Measurements from ENCODE around the gene RXRA. TPM values are rescaled to one million over a fixed set of nuclear protein-coding genes. Genes with fewer than 3 reads are reported as not detected.

Gene RXRA
- total and polyA plus RNA-seq, 5 donors from 2014 or later = 0.29 to 13.6 (median 1.4) TPM

DNA sequence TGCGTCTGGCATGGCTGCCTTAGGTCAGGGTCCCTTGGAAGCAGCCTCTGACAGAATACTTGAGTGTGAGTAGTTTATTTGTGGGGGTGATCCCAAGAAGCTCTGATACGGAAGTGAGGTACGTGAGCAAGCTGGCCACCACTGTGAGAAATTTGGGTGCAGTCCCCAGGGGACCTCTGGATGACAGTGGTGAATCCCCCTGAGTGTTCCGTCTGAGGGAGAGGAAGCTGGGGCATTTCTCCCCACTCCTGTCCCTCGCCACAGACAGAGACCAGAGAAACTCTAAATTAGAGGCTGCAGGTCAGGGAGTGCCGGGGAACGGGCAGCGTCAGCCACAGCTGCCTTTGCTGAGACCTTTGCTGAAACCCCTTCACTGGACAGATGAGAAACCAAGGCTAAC lies 159.4 kb downstream of the RXRA start:
- no peak overlapping the region for H3K27ac ChIP-seq (ENCODE audit: insufficient read depth, low read length, poor library complexity, severe bottlenecking)
- Mint-ChIP-seq H3K4me3 (no peak overlapping the region), H3K27ac (no peak overlapping the region), H3K27me3 (peaks cover 11% of the 10 kb centered on the region), H3K36me3 (no peaks in the 10 kb centered on the region), H3K4me1 (no peaks in the 10 kb centered on the region), H3K9me3 (no peaks in the 10 kb centered on the region)
- ATAC-seq (ENCODE audit: low read depth in 2 of 2) (no peak), DNase-seq (no peak)
- H3K9me3 ChIP-seq (ENCODE audit: control insufficient read depth in 2 of 2, low read length in 2 of 2) = no peaks in the 10 kb centered on the region
- no peaks in the 10 kb centered on the region for H3K4me1 ChIP-seq (ENCODE audit: control insufficient read depth, insufficient read depth, low read length, poor library complexity, severe bottlenecking)
- no peaks in the 10 kb centered on the region for H3K27me3 ChIP-seq (ENCODE audit: control insufficient read depth, insufficient read depth, low read length)
- no peaks in the 10 kb centered on the region for H3K36me3 ChIP-seq (ENCODE audit: control insufficient read depth, insufficient read depth, low read length)
- H3K4me3 ChIP-seq (ENCODE audit: low read depth, low read length) = no peak overlapping the region

DNA sequence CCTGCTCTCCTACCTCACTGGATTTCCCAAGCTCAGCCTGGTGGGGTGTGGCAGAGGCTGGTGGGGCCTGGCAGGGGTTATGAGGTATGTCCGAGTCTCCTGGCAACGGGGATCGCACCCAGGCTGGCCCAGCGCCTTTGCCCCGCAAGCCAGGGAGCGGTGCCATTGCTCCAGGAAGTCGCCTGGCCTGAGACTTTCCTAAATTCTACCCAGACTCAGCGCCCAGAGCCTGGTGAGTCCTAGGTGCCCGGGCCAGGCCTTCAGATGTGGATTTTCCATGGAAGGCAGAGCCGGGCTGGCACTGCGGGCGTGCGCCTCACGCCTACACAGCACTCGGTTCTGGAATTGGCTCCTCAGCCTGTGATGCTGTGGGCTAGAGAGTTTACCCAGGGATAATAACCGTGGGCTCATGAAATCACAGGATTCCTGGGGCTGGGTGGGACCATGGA lies 159.9 kb downstream of the RXRA start:
- H3K4me1 ChIP-seq (ENCODE audit: control insufficient read depth, insufficient read depth, low read length, poor library complexity, severe bottlenecking) = no peaks in the 10 kb centered on the region
- no peaks in the 10 kb centered on the region for H3K27me3 ChIP-seq (ENCODE audit: control insufficient read depth, insufficient read depth, low read length)
- DNase-seq (no peak), ATAC-seq (ENCODE audit: low read depth in 2 of 2) (no peak)
- no peaks in the 10 kb centered on the region for H3K9me3 ChIP-seq (ENCODE audit: control insufficient read depth in 2 of 2, low read length in 2 of 2)
- H3K9me3 Mint-ChIP-seq = no peaks in the 10 kb centered on the region
- H3K27ac Mint-ChIP-seq = no peak overlapping the region
- no peaks in the 10 kb centered on the region for H3K4me1 Mint-ChIP-seq
- no peak overlapping the region for H3K27ac ChIP-seq (ENCODE audit: insufficient read depth, low read length, poor library complexity, severe bottlenecking)
- H3K4me3 ChIP-seq (ENCODE audit: low read depth, low read length) = no peak overlapping the region
- H3K27me3 Mint-ChIP-seq = peaks cover 11% of the 10 kb centered on the region
- no peaks in the 10 kb centered on the region for H3K36me3 Mint-ChIP-seq
- no peaks in the 10 kb centered on the region for H3K36me3 ChIP-seq (ENCODE audit: control insufficient read depth, insufficient read depth, low read length)
- no peak overlapping the region for H3K4me3 Mint-ChIP-seq

DNA sequence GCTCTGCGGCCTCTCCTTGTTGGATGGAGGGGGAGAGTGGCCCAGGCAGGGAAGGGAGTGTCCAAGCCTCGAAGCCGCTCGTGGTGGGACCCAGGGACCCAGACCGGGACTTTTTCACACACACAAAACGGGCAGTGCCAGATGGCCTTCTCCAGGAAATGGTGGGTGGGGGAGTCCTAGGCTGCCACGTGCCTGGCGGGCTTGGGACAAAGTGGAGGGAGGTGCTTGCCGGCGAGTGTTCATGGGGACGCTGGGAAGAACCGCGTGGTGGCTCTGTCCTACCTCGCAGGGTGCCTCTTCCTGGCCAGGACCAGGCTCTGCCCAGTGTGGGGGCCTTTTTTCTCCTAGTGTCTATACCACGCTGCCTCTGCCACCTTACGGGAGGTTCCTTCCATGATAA lies 160.3 kb downstream of the RXRA start:
- Mint-ChIP-seq H3K27ac (no peak overlapping the region), H3K27me3 (peaks cover 11% of the 10 kb centered on the region)

More for the DNA sequence above, 160.3 kb downstream of the RXRA start:
- Histone ChIP-seq H3K4me1 (ENCODE audit: control insufficient read depth, insufficient read depth, low read length, poor library complexity, severe bottlenecking) (no peaks in the 10 kb centered on the region), H3K9me3 (ENCODE audit: control insufficient read depth in 2 of 2, low read length in 2 of 2) (no peaks in the 10 kb centered on the region), H3K27me3 (ENCODE audit: control insufficient read depth, insufficient read depth, low read length) (no peaks in the 10 kb centered on the region), H3K4me3 (ENCODE audit: low read depth, low read length) (no peak overlapping the region), H3K36me3 (ENCODE audit: control insufficient read depth, insufficient read depth, low read length) (no peaks in the 10 kb centered on the region), H3K27ac (ENCODE audit: insufficient read depth, low read length, poor library complexity, severe bottlenecking) (no peak overlapping the region)
- Mint-ChIP-seq H3K4me1 (no peaks in the 10 kb centered on the region), H3K36me3 (no peaks in the 10 kb centered on the region), H3K4me3 (no peak overlapping the region), H3K9me3 (no peaks in the 10 kb centered on the region)
- ATAC-seq (ENCODE audit: low read depth in 2 of 2) (no peak), DNase-seq (no peak)

Other genes with a start within 250 kb of the RXRA start
- gene WDR5, start 190.4 kb upstream of the RXRA start, total RNA-seq = 19.3 TPM
- gene WDR5, start 190.4 kb upstream of the RXRA start, polyA plus RNA-seq = 10 to 100 TPM; 11.4 to 18.0 (median 15.1) TPM
- 106 TPM for gene RNU6ATAC, start 161.9 kb upstream of the RXRA start, total RNA-seq
- not detected for gene RNU6ATAC, start 161.9 kb upstream of the RXRA start, polyA plus RNA-seq

Data from CD4-positive, CD25-positive, alpha-beta regulatory T cell (primary cell).